Prostate gland (tissue), 2 donors: ENCODE data around the gene DNAH14. TPM values are rescaled to one million over a fixed set of nuclear protein-coding genes. Genes with fewer than 3 reads are reported as not detected.
"Not testable (repeated sequence)": the region's sequence is repeated elsewhere in the genome, so short reads cannot be mapped to it uniquely, and the experiment has no call there.

Experiments
- DNase-seq: peaks from one replicate; pipeline ENCODE4 v3.0.0-alpha.2; 2019; ENCODE audit warnings: low spot score
- H3K27ac ChIP-seq, 2 donors: fragments of 200-600 bp; sonication (generic); 2 replicates each; pipeline ENCODE4 v1.5.1; 2017 to 2019
- H3K27me3 ChIP-seq: fragments of 200-600 bp; sonication (generic); replicated peaks from 2 replicates; pipeline ENCODE4 v1.5.1; 2019; ENCODE audit not compliant: insufficient read depth
- H3K36me3 ChIP-seq, 2 donors: fragments of 200-600 bp; sonication (generic); 1 replicate in 1 of 2; 2 replicates in 1 of 2; pipeline versions ENCODE4 v1.5.1 to v1.8.1; 2017 to 2019
- H3K4me1 ChIP-seq: fragments of 200-600 bp; sonication (generic); replicated peaks from 2 replicates; pipeline ENCODE4 v1.5.1; 2019
- H3K4me3 ChIP-seq, 2 donors: fragments of 200-600 bp; sonication (generic); 2 replicates each; pipeline ENCODE4 v1.5.1; 2017 to 2019
- H3K9me3 ChIP-seq: fragments of 200-600 bp; sonication (generic); 2 replicates; pipeline ENCODE4 v1.5.1; 2017
- CTCF ChIP-seq, 4 experiments: fragments of 200-600 bp in 2 of 4; fragments of 450-650 bp in 2 of 4; sonication (generic) in 2 of 4; IDR thresholded peaks; 1 replicate in 3 of 4; 2 replicates in 1 of 4; pipeline ENCODE4 v1.5.1; 2016 to 2019; ENCODE audit warnings: antibody characterized with exemption in 4 of 4, mild to moderate bottlenecking in 2 of 4, moderate library complexity in 2 of 4
- POLR2A ChIP-seq: fragments of 450-650 bp; IDR thresholded peaks from one replicate; pipeline ENCODE4 v1.6.1; 2016; ENCODE audit warnings: antibody characterized with exemption, mild to moderate bottlenecking
- POLR2AphosphoS5 ChIP-seq: sonication (generic); formaldehyde crosslinking; IDR thresholded peaks from one replicate; pipeline ENCODE4 v1.6.1; 2017; ENCODE audit warnings: antibody characterized with exemption
- WGBS: methylation state at CpG from one replicate; pipeline ENCODE4 v1.1.5; 2018; 5-methylcytosine and 5-hydroxymethylcytosine counted together
- intact Hi-C: fragments of 100-400 bp; cut with DNase I; formaldehyde crosslinking; loops from one replicate; pipeline ENCODE4 v1.14.2; 2022
- total RNA-seq, 2 donors: library from RNA; depleted of rRNA; stranded (reverse); fragments of >200 nt; gene quantifications; one replicate each; pipeline ENCODE4 v1.1.0, GENCODE V29; 2016

Gene DNAH14
- total RNA-seq, 2 donors from 2014 or later, result 16.5 to 26.8 TPM

- no peaks in the 10 kb centered on the region for H3K9me3 ChIP-seq
- no peaks in the 10 kb centered on the region for H3K36me3 ChIP-seq
- H3K27me3 ChIP-seq, result no peaks in the 10 kb centered on the region
- 89% methylated on average over 3 of the region's 3 CpGs for WGBS
- H3K27ac ChIP-seq, result no peak overlapping the region
- DNase-seq, result no peak
- no peak overlapping the region for H3K4me3 ChIP-seq
- intact Hi-C loops, result no loop called here
- H3K4me1 ChIP-seq, result no peaks in the 10 kb centered on the region
- no peak for TF ChIP-seq POLR2A
Measured at GRCh38 chr1:225156254-225156653, 226.8 kb downstream of the DNAH14 start.

DNA sequence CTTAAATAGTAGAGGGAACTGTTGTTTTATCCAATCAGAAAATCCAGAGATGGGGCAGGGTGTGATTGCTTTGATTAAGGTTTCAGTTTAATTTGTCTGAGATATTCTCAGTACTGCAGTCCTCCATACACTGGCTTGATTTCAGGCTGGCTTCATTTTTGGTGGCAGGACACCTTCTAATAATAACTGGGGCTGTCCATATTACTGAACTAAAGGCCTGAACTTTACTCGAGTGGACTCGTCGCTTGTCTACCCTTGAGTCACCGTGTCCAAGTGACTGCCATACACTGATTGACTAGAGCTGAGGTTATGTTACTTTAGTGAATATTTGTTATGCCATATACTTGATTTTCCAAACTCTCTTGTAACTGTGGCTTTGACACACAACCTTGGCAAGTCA is 228.8 kb downstream of the DNAH14 start:
- intact Hi-C loops, result no loop called here
- H3K4me3 ChIP-seq, result no peak overlapping the region
- H3K27ac ChIP-seq, result no peak overlapping the region
- DNase-seq, result no peak
- TF ChIP-seq POLR2AphosphoS5, result no peak
- no peak for TF ChIP-seq POLR2A
- no peak for TF ChIP-seq CTCF (IDR thresholded peaks at IDR 0.05)
- over 99% methylated on average over 4 of the region's 4 CpGs for WGBS
- H3K36me3 ChIP-seq, result no peaks in the 10 kb centered on the region
- H3K9me3 ChIP-seq, result no peaks in the 10 kb centered on the region
- no peaks in the 10 kb centered on the region for H3K27me3 ChIP-seq
- H3K4me1 ChIP-seq, result no peaks in the 10 kb centered on the region

DNA sequence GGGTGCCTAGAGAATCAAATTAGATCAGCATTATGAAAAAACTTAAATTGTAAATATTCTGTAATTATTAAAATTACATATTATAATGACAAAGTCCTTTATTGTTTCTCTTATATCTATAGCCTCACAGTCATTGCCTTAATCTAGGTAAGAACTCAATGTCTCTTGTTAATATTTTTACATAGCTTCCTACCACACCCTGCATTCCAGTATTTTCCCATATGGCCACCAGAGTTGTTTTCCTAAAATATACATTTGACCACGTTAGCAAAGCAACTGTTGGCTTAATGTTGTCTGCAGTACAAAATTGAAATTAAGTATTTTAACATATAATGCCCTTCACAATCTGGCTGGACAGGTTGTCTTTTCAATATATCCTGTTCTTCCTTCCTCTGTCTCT is 230.3 kb downstream of the DNAH14 start:
- Histone ChIP-seq H3K4me3 (no peak overlapping the region), H3K27me3 (no peaks in the 10 kb centered on the region), H3K27ac (no peak overlapping the region), H3K36me3 (no peaks in the 10 kb centered on the region), H3K4me1 (no peaks in the 10 kb centered on the region), H3K9me3 (no peaks in the 10 kb centered on the region)
- intact Hi-C loops, result no loop called here
- 47% methylated on average over 1 of the region's 1 CpG for WGBS
- DNase-seq, result no peak
- TF ChIP-seq CTCF (IDR thresholded peaks at IDR 0.05) (no peak), POLR2AphosphoS5 (no peak), POLR2A (no peak)

DNA sequence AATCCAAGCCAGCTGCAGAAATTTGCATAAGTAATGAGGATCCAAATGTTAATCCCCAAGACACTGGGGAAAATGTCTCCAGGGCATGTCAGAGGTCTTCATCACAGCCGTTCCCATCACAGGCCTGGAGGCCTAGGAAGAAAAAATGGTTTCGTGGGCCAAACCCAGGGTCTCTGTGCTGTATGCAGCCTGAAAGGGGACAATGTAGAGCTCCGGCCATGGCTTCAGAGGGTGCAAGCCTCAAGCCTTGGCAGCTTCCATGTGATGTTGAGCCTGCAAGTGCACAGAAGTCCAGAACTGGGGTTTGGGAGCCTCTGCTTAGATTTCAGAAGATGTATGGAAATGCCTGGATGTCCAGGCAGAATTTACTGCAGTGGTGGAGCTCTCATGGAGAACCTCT is 247.9 kb downstream of the DNAH14 start:
- H3K4me1 ChIP-seq, H3K9me3 ChIP-seq, DNase-seq, H3K27ac ChIP-seq, H3K4me3 ChIP-seq, intact Hi-C loops, H3K36me3 ChIP-seq, H3K27me3 ChIP-seq: not testable (repeated sequence)
- 94% methylated on average over 3 of the region's 3 CpGs for WGBS

GRCh38 chr1:225179686-225180085 is 250.2 kb downstream of the DNAH14 start:
- TF ChIP-seq CTCF (IDR thresholded peaks at IDR 0.05) (no peak), POLR2A (no peak), POLR2AphosphoS5 (no peak)
- no peaks in the 10 kb centered on the region for H3K9me3 ChIP-seq
- intact Hi-C loops, result no loop called here
- no peaks in the 10 kb centered on the region for H3K36me3 ChIP-seq
- H3K4me1 ChIP-seq, result no peaks in the 10 kb centered on the region
- H3K4me3 ChIP-seq, result no peak overlapping the region
- DNase-seq, result no peak
- H3K27ac ChIP-seq, result no peak overlapping the region
- H3K27me3 ChIP-seq, result no peaks in the 10 kb centered on the region

GRCh38 chr1:225182716-225183115 is 253.2 kb downstream of the DNAH14 start:
- no peak for TF ChIP-seq CTCF (IDR thresholded peaks at IDR 0.05)
- TF ChIP-seq POLR2A, result no peak
- TF ChIP-seq POLR2AphosphoS5, result no peak
- WGBS, result 100% methylated on average over 1 of the region's 1 CpG
- no peaks in the 10 kb centered on the region for H3K36me3 ChIP-seq
- intact Hi-C loops, result no loop called here
- H3K4me3 ChIP-seq, result no peak overlapping the region
- H3K9me3 ChIP-seq, result no peaks in the 10 kb centered on the region
- H3K4me1 ChIP-seq, result no peaks in the 10 kb centered on the region
- no peaks in the 10 kb centered on the region for H3K27me3 ChIP-seq
- H3K27ac ChIP-seq, result no peak overlapping the region
- DNase-seq, result no peak
